H1 (cell line): ENCODE results near the gene ACER1. TPM values are rescaled to one million over a fixed set of nuclear protein-coding genes. Genes with fewer than 3 reads are reported as not detected.

Source experiments
- CTCF ChIA-PET: fragments of 300-600 bp; sonication (Branson Sonifier 250); formaldehyde crosslinking; loops from one replicate; lab custom pipeline; 2021; ENCODE audit not compliant: partially characterized antibody; lab: Charles Lee
- POLR2A ChIA-PET: fragments of 300-600 bp; sonication (Branson Sonifier 250); formaldehyde crosslinking; loops from one replicate; lab custom pipeline; 2021; ENCODE audit warnings: inconsistent platforms; ENCODE audit not compliant: partially characterized antibody; lab: Charles Lee
- DNase-seq, 2 experiments: peaks; one replicate each; pipeline versions ENCODE4 v3.0.0 to v3.0.0-alpha.2; 2010 to 2022; ENCODE audit warnings: low spot score in 2 of 2, low read depth in 1 of 2, mixed read lengths in 1 of 2
- FAIRE-seq: peaks from 2 replicates; lab custom pipeline; 2011; peaks lifted over from hg19 to GRCh38; lab: Jason Lieb, UNC
- H2AFZ ChIP-seq: 2 replicates; pipeline ENCODE4 v1.8.1; 2012; ENCODE audit warnings: low read length, inconsistent platforms
- H2AK5ac ChIP-seq: 2 replicates; pipeline ENCODE4 v1.6.1; 2013; ENCODE audit warnings: low read depth, low read length
- H2BK120ac ChIP-seq: replicated peaks from 2 replicates; pipeline ENCODE3; 2013; ENCODE audit warnings: low read depth, low read length, inconsistent platforms
- H2BK12ac ChIP-seq: 2 replicates; pipeline ENCODE4 v1.6.1; 2013; ENCODE audit warnings: low read depth, low read length
- H2BK15ac ChIP-seq: 2 replicates; pipeline ENCODE4 v1.6.1; 2013; ENCODE audit warnings: low read length
- H2BK20ac ChIP-seq: 2 replicates; pipeline ENCODE4 v1.6.1; 2013; ENCODE audit warnings: low read length
- H2BK5ac ChIP-seq: 2 replicates; pipeline ENCODE4 v1.6.1; 2013; ENCODE audit warnings: low read depth, low read length
- H3K14ac ChIP-seq: 2 replicates; pipeline ENCODE4 v1.6.1; 2013; ENCODE audit warnings: inconsistent platforms; ENCODE audit not compliant: insufficient read length
- H3K18ac ChIP-seq: 2 replicates; pipeline ENCODE4 v1.6.1; 2013; ENCODE audit warnings: low read length; ENCODE audit errors: extremely low read depth
- H3K23ac ChIP-seq: 2 replicates; pipeline ENCODE4 v1.6.1; 2013; ENCODE audit warnings: inconsistent platforms; ENCODE audit not compliant: insufficient read length
- H3K23me2 ChIP-seq: 2 replicates; pipeline ENCODE4 v1.6.1; 2013; ENCODE audit warnings: low read depth, low read length
- H3K27ac ChIP-seq: 2 replicates; pipeline ENCODE4 v1.6.1; 2011; ENCODE audit warnings: low read depth, low read length, inconsistent platforms
- H3K27me3 ChIP-seq, 4 experiments: replicated peaks in 1 of 4; 1 replicate in 1 of 4; 2 replicates in 3 of 4; pipeline versions ENCODE4 v1.6.1 to v1.8.1; 2011 to 2013; ENCODE audit warnings: low read length in 3 of 4, mild to moderate bottlenecking in 3 of 4, inconsistent platforms in 2 of 4, mixed read lengths in 2 of 4, moderate library complexity in 1 of 4; ENCODE audit not compliant: control insufficient read depth in 3 of 4, insufficient read depth in 3 of 4; ENCODE audit errors: extremely low read depth in 1 of 4
- H3K36me3 ChIP-seq, 4 experiments: 2 replicates each; pipeline versions ENCODE4 v1.6.1 to v1.8.1; 2011 to 2013; ENCODE audit warnings: mild to moderate bottlenecking in 4 of 4, low read length in 3 of 4, moderate library complexity in 2 of 4, control low read depth in 1 of 4, inconsistent platforms in 1 of 4; ENCODE audit not compliant: insufficient read depth in 4 of 4, control insufficient read depth in 2 of 4
- H3K4ac ChIP-seq: replicated peaks from 2 replicates; pipeline ENCODE3; 2013; ENCODE audit warnings: low read length, low read depth, mixed read lengths, inconsistent platforms; ENCODE audit not compliant: insufficient read length
- H3K4me1 ChIP-seq, 4 experiments: replicated peaks in 1 of 4; 1 replicate in 1 of 4; 2 replicates in 3 of 4; pipeline versions ENCODE4 v1.6.1 to v1.8.1; 2011 to 2013; ENCODE audit warnings: low read length in 3 of 4, inconsistent platforms in 2 of 4, mixed read lengths in 1 of 4; ENCODE audit not compliant: insufficient read depth in 4 of 4, control insufficient read depth in 3 of 4
- H3K4me2 ChIP-seq, 2 experiments: 2 replicates each; pipeline versions ENCODE4 v1.6.1 to v1.8.1; 2011 to 2013; ENCODE audit warnings: low read depth in 2 of 2, low read length in 2 of 2, control low read depth in 1 of 2, inconsistent platforms in 1 of 2, mild to moderate bottlenecking in 1 of 2; ENCODE audit not compliant: insufficient read depth in 1 of 2
- H3K4me3 ChIP-seq, 4 experiments: fragments of 200-600, 300-600 bp in 1 of 4; sonication (generic), shearing (Covaris generic), sonication (Bioruptor Twin) in 1 of 4; 2 replicates each; pipeline versions ENCODE4 v1.5.1 to v1.8.1; 2011 to 2016; ENCODE audit warnings: low read length in 4 of 4, low read depth in 3 of 4, control low read depth in 2 of 4, inconsistent platforms in 2 of 4, mild to moderate bottlenecking in 2 of 4, mixed read lengths in 1 of 4, moderate library complexity in 1 of 4; ENCODE audit not compliant: insufficient read depth in 2 of 4; ENCODE audit errors: extremely low read depth in 1 of 4
- H3K56ac ChIP-seq: replicated peaks from 2 replicates; pipeline ENCODE3; 2013; ENCODE audit warnings: low read depth, mild to moderate bottlenecking, mixed read lengths, low read length, inconsistent platforms; ENCODE audit not compliant: insufficient read length
- H3K79me1 ChIP-seq: 2 replicates; pipeline ENCODE4 v1.6.1; 2013; ENCODE audit warnings: low read depth, low read length, control low read depth
- H3K79me2 ChIP-seq, 2 experiments: 2 replicates each; pipeline versions ENCODE4 v1.6.1 to v1.8.1; 2012 to 2013; ENCODE audit warnings: low read length in 2 of 2, mild to moderate bottlenecking in 2 of 2, inconsistent platforms in 1 of 2; ENCODE audit not compliant: insufficient read depth in 2 of 2, control insufficient read depth in 1 of 2
- H3K9ac ChIP-seq, 4 experiments: replicated peaks in 1 of 4; 1 replicate in 1 of 4; 2 replicates in 3 of 4; pipeline versions ENCODE4 v1.6.1 to v1.8.1; 2011 to 2013; ENCODE audit warnings: low read depth in 3 of 4, low read length in 3 of 4, control low read depth in 2 of 4, mild to moderate bottlenecking in 2 of 4, moderate library complexity in 2 of 4, inconsistent platforms in 1 of 4; ENCODE audit errors: extremely low read depth in 1 of 4
- H3K9me3 ChIP-seq, 2 experiments: 2 replicates each; pipeline versions ENCODE4 v1.6.1 to v1.8.1; 2012 to 2013; ENCODE audit warnings: mild to moderate bottlenecking in 2 of 2, moderate library complexity in 2 of 2, control low read depth in 1 of 2, inconsistent platforms in 1 of 2, low read depth in 1 of 2, low read length in 1 of 2, mixed read lengths in 1 of 2; ENCODE audit not compliant: insufficient read depth in 2 of 2
- H4K20me1 ChIP-seq, 2 experiments: replicated peaks in 1 of 2; 2 replicates each; pipeline versions ENCODE3 to v1.8.1; 2011 to 2013; ENCODE audit warnings: inconsistent platforms in 2 of 2, low read length in 2 of 2, mild to moderate bottlenecking in 1 of 2; ENCODE audit not compliant: insufficient read depth in 2 of 2, control insufficient read depth in 1 of 2
- H4K5ac ChIP-seq: 2 replicates; pipeline ENCODE4 v1.6.1; 2013; ENCODE audit warnings: low read length, low read depth, mixed read lengths, inconsistent platforms; ENCODE audit not compliant: insufficient read length
- H4K8ac ChIP-seq: 2 replicates; pipeline ENCODE4 v1.8.0; 2013; ENCODE audit warnings: mild to moderate bottlenecking, moderate library complexity, low read length, inconsistent platforms; ENCODE audit not compliant: insufficient read depth; ENCODE audit errors: extremely low read depth
- H4K91ac ChIP-seq: replicated peaks from 2 replicates; pipeline ENCODE3; 2013; ENCODE audit warnings: low read length, mixed read lengths, inconsistent platforms; ENCODE audit not compliant: insufficient read length
- CREB1 ChIP-seq: IDR thresholded peaks from 2 replicates; pipeline ENCODE4 v1.6.1; 2012; ENCODE audit warnings: inconsistent platforms
- EP300 ChIP-seq, 2 experiments: IDR thresholded peaks; 1 replicate in 1 of 2; 2 replicates in 1 of 2; pipeline ENCODE4 v1.6.1; 2011 to 2012; ENCODE audit warnings: low read depth in 2 of 2, low read length in 2 of 2, mild to moderate bottlenecking in 2 of 2, borderline replicate concordance in 1 of 2, inconsistent platforms in 1 of 2, moderate library complexity in 1 of 2
- GABPA ChIP-seq: IDR thresholded peaks from 2 replicates; pipeline ENCODE4 v1.6.1; 2011; ENCODE audit warnings: mild to moderate bottlenecking, low read length, moderate library complexity, borderline replicate concordance; ENCODE audit not compliant: insufficient read depth
- GTF2F1 ChIP-seq: IDR thresholded peaks from 2 replicates; pipeline ENCODE4 v1.6.1; 2012; ENCODE audit warnings: low read depth, low read length, improper control_type of control experiment, borderline replicate concordance
- HDAC6 ChIP-seq: IDR thresholded peaks from one replicate; pipeline ENCODE4 v1.7.1; 2012; ENCODE audit warnings: low read depth, mild to moderate bottlenecking, inconsistent platforms, low read length, moderate library complexity
- SIN3A ChIP-seq, 2 experiments: IDR thresholded peaks in 1 of 2; conservative IDR thresholded peaks in 1 of 2; 2 replicates each; pipeline ENCODE4 v1.6.1; 2011 to 2012; ENCODE audit warnings: low read length in 2 of 2, improper control_type of control experiment in 1 of 2, low read depth in 1 of 2, mild to moderate bottlenecking in 1 of 2
- SIX5 ChIP-seq: IDR thresholded peaks from 2 replicates; pipeline ENCODE4 v1.6.1; 2011; ENCODE audit warnings: mild to moderate bottlenecking, low read depth, low read length
- SP4 ChIP-seq: IDR thresholded peaks from 2 replicates; pipeline ENCODE4 v1.6.1; 2012; ENCODE audit warnings: low read length, inconsistent platforms
- SUZ12 ChIP-seq: fragments of 200-600 bp; sonication (generic); IDR thresholded peaks from 2 replicates; pipeline ENCODE4 v1.6.1; 2012; ENCODE audit warnings: mild to moderate bottlenecking, inconsistent platforms, low read length, moderate library complexity, mixed read lengths
- TCF12 ChIP-seq: IDR thresholded peaks from 2 replicates; pipeline ENCODE4 v1.6.1; 2011; ENCODE audit warnings: low read depth, mild to moderate bottlenecking, low read length
- ZNF274 ChIP-seq: IDR thresholded peaks from 2 replicates; pipeline ENCODE4 v1.7.0; 2012; ENCODE audit warnings: low read length, borderline replicate concordance; ENCODE audit errors: extremely low read depth
- WGBS, 2 experiments: shearing (Covaris generic) in 1 of 2; methylation state at CpG; one replicate each; pipeline versions ENCODE4 v1.1.6 to v1.1.7; 2013 to 2015; ENCODE audit warnings: low lambda C conversion rate in 2 of 2, mixed read lengths in 2 of 2, inconsistent platforms in 1 of 2, low coverage in 1 of 2, missing lambda C conversion rate in 1 of 2; ENCODE audit not compliant: insufficient replicate concordance in 2 of 2, insufficient coverage in 1 of 2, insufficient read length in 1 of 2; ENCODE audit errors: extremely low coverage in 1 of 2, missing lambda C conversion rate in 1 of 2; 5-methylcytosine and 5-hydroxymethylcytosine counted together
- polyA plus RNA-seq, 7 experiments: library from polyadenylated mRNA; depleted of rRNA in 3 of 7; stranded (reverse) in 5 of 7; unstranded in 2 of 7; fragments of >200 nt in 5 of 7; fragments of 200-250 nt in 2 of 7; gene quantifications; 1 replicate in 5 of 7; 2 replicates in 1 of 7; 4 replicates in 1 of 7; pipeline versions ENCODE4 v1.2.1 to v1.2.3, GENCODE V29; 2011 to 2013; ENCODE audit warnings: missing spikeins in 2 of 7, mixed read lengths in 2 of 7
- total RNA-seq: library from RNA; stranded (reverse); fragmentation: NEBNext Ultra II Directional; extraction: Animal tissue kit (Norgen Biotek cat#: 25700); gene quantifications from 2 replicates; pipeline ENCODE4 v1.2.1, GENCODE V29; 2021
- TF ChIP-seq, protein P1 (sequence below): IDR thresholded peaks from 2 replicates; pipeline ENCODE4 v1.6.1; 2012; ENCODE audit warnings: inconsistent platforms

ACER1 gene
- total and polyA plus RNA-seq, 2 of the 8 experiments (the other 6 are each of a cell fraction or from before 2014, with no cell fraction given) = 0.05 TPM; not detected in 1

DNA sequence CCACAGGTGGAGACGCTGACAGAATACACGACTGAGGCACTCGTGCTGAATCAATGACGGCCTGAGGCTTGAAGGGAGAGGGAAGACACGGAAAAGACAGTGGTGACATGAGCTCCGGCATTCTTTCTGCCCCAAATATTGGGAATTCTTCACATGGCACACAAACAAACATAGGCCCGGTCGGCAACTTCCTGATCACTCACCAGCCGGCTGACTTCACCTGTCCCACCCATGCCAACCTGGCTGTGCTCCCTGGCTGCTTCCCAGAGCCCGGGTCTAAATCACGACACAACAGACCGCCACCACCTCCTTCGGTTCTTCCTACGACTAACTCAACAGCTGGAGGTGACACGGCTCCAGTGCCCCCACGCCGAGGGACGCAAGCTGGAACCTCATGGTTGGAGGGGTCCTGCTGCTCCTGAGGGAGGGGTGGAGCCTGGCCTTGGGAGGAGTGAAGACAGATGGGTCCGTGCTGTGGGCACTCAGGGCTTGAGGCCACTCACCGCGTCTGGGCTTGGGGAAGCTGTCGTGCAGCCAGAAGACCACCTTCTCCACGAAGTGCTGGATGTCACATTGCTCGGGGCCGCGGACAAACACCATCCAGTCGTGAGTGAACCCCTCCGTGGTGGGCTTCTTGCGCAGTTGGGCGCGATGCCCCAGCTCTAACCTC, 63.2 kb downstream of the ACER1 start:
- no peak overlapping the region for H3K4me3 ChIP-seq
- no peak overlapping the region for H2BK12ac ChIP-seq
- peaks cover 6 to 31% (median 19%) of the 10 kb centered on the region in 4 experiments for H3K4me1 ChIP-seq
- no peak overlapping the region for H3K14ac ChIP-seq
- no peak overlapping the region for H4K5ac ChIP-seq
- no peak overlapping the region for H3K56ac ChIP-seq
- no peaks in the 10 kb centered on the region; a peak in 1 of 7 replicates for H3K27me3 ChIP-seq
- H2BK20ac ChIP-seq = no peak overlapping the region
- H3K79me2 ChIP-seq = peaks cover 0 to 79% of the 10 kb centered on the region in 2 experiments; a peak in 3 of 4 replicates
- H2BK5ac ChIP-seq = no peak overlapping the region; the same call in 1 of the 2 replicates
- peaks cover 0 to 26% (median 10%) of the 10 kb centered on the region in 4 experiments; a peak in 3 of 8 replicates for H3K36me3 ChIP-seq
- H4K20me1 ChIP-seq = peaks cover 36 to 47% of the 10 kb centered on the region in 2 experiments
- H3K4ac ChIP-seq = no peak overlapping the region
- H3K23me2 ChIP-seq = no peaks in the 10 kb centered on the region
- POLR2A ChIA-PET = interaction anchor here (0.6 kb wide), 1 partner anchor 11 kb away, joined by 3 read pairs; no protein-coding TSS in a partner anchor
- no peak overlapping the region for H2AK5ac ChIP-seq
- no peak overlapping the region for H3K9ac ChIP-seq
- no peak for DNase-seq
- no peak overlapping the region for H3K18ac ChIP-seq
- no peak overlapping the region for H4K91ac ChIP-seq
- H2BK15ac ChIP-seq = no peak overlapping the region
- H4K8ac ChIP-seq = no peak overlapping the region
- H3K4me2 ChIP-seq = no peak overlapping the region
- CTCF ChIA-PET = interaction anchor here (0.6 to 3.8 kb wide), 11 partner anchors 9 to 758 kb away, joined by 3 to 41 read pairs (median 3); no protein-coding TSS in a partner anchor
- no peak for FAIRE-seq
- H2AFZ ChIP-seq = no peak overlapping the region
- H3K27ac ChIP-seq = no peak overlapping the region
- WGBS, 2 experiments = 91% methylated on average over 28 of the region's 31 CpGs; no CpG with 5 or more reads in 1 of the 2 experiments
- no peak overlapping the region for H2BK120ac ChIP-seq
- H3K79me1 ChIP-seq = peaks cover 19% of the 10 kb centered on the region
- no peak overlapping the region for H3K23ac ChIP-seq
- H3K9me3 ChIP-seq = no peaks in the 10 kb centered on the region
- TF ChIP-seq SP4 (no peak), GTF2F1 (no peak), SUZ12 (no peak), HDAC6 (no peak), GABPA (no peak), CREB1 (no peak), SIN3A (conservative IDR thresholded peaks at IDR 0.05 in 1 of 2, IDR thresholded peaks at IDR 0.05 in 1 of 2; ENCODE audit: low read depth in 1 of 2, low read length in 2 of 2) (no peak), ZNF274 (no peak), SIX5 (no peak), EP300 (IDR thresholded peaks at IDR 0.05; ENCODE audit: borderline replicate concordance in 1 of 2, low read depth in 2 of 2, low read length in 2 of 2) (no peak), TCF12 (no peak)
- TF ChIP-seq, protein P1, sequence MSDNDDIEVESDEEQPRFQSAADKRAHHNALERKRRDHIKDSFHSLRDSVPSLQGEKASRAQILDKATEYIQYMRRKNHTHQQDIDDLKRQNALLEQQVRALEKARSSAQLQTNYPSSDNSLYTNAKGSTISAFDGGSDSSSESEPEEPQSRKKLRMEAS = no peak
